AML-193 (cell line): Measurements from ENCODE around the gene C16orf90.
"Not testable (repeated sequence)": the region's sequence is repeated elsewhere in the genome, so short reads cannot be mapped to it uniquely, and the experiment has no call there.

Experiments
- DNase-seq, 2 experiments: peaks; one replicate each; lab custom pipeline; 2025; lab: John Stamatoyannopoulos, UW

C16orf90 gene

GRCh38 chr16:3511286-3512180 lies 16.2 kb upstream of the C16orf90 start:
- no peak for DNase-seq

GRCh38 chr16:3510416-3510815 lies 15.1 kb upstream of the C16orf90 start:
- DNase-seq, result no peak

GRCh38 chr16:3509470-3509928 lies 14.2 kb upstream of the C16orf90 start:
- no peak for DNase-seq

- no peak for DNase-seq
Observed at GRCh38 chr16:3508736-3509135, 13.4 kb upstream of the C16orf90 start.

GRCh38 chr16:3503523-3503922 lies 8.2 kb upstream of the C16orf90 start:
- DNase-seq, result no peak

GRCh38 chr16:3501783-3502400 lies 6.6 kb upstream of the C16orf90 start:
- DNase-seq, result no peak

- DNase-seq, result not testable (repeated sequence)
Observed at GRCh38 chr16:3501412-3501761, 6.1 kb upstream of the C16orf90 start.

- DNase-seq, result no peak
Observed at GRCh38 chr16:3498988-3499387, 3.7 kb upstream of the C16orf90 start.

GRCh38 chr16:3497771-3498170 lies 2.5 kb upstream of the C16orf90 start:
- DNase-seq, result no peak

- no peak for DNase-seq
Observed at GRCh38 chr16:3496386-3496785, 1.1 kb upstream of the C16orf90 start.

GRCh38 chr16:3494386-3494973 lies 809 bp downstream of the C16orf90 start:
- no peak for DNase-seq

GRCh38 chr16:3492356-3492755 lies 2.9 kb downstream of the C16orf90 start:
- no peak for DNase-seq

- DNase-seq, result no peak
Observed at GRCh38 chr16:3490911-3491629, 4.2 kb downstream of the C16orf90 start.

GRCh38 chr16:3488801-3489200 lies 6.5 kb downstream of the C16orf90 start:
- DNase-seq, result no peak

GRCh38 chr16:3487521-3488410 lies 7.5 kb downstream of the C16orf90 start:
- DNase-seq, result no peak

- no peak for DNase-seq
Observed at GRCh38 chr16:3486506-3487215, 8.6 kb downstream of the C16orf90 start.

- no peak for DNase-seq
Observed at GRCh38 chr16:3485821-3486505, 9.3 kb downstream of the C16orf90 start.

- no peak for DNase-seq
Observed at GRCh38 chr16:3485097-3485745, 10.1 kb downstream of the C16orf90 start.

GRCh38 chr16:3484318-3485096 lies 10.8 kb downstream of the C16orf90 start:
- no peak for DNase-seq
